ENCODE results near the gene SHTN1. TPM values are rescaled to one million over a fixed set of nuclear protein-coding genes. Genes with fewer than 3 reads are reported as not detected.

The SHTN1 gene
- total RNA-seq, 2 donors from 2014 or later, result 19.7 to 45.8 TPM

- Histone ChIP-seq H3K27me3 (replicated peaks; ENCODE audit: insufficient read depth) (no peaks in the 10 kb centered on the region), H3K4me3 (no peak overlapping the region), H3K4me1 (replicated peaks) (no peaks in the 10 kb centered on the region), H3K27ac (no peak overlapping the region), H3K36me3 (no peaks in the 10 kb centered on the region), H3K9me3 (no peaks in the 10 kb centered on the region)
- intact Hi-C loops (cut with DNase I), result no loop called here
- WGBS, result 98% methylated on average over 3 of the region's 3 CpGs
- DNase-seq (ENCODE audit: low spot score), result no peak
- TF ChIP-seq, protein P1, sequence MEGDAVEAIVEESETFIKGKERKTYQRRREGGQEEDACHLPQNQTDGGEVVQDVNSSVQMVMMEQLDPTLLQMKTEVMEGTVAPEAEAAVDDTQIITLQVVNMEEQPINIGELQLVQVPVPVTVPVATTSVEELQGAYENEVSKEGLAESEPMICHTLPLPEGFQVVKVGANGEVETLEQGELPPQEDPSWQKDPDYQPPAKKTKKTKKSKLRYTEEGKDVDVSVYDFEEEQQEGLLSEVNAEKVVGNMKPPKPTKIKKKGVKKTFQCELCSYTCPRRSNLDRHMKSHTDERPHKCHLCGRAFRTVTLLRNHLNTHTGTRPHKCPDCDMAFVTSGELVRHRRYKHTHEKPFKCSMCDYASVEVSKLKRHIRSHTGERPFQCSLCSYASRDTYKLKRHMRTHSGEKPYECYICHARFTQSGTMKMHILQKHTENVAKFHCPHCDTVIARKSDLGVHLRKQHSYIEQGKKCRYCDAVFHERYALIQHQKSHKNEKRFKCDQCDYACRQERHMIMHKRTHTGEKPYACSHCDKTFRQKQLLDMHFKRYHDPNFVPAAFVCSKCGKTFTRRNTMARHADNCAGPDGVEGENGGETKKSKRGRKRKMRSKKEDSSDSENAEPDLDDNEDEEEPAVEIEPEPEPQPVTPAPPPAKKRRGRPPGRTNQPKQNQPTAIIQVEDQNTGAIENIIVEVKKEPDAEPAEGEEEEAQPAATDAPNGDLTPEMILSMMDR (IDR thresholded peaks at IDR 0.05), result no peak
- TF ChIP-seq POLR2A (IDR thresholded peaks at IDR 0.05) (no peak), POLR2AphosphoS5 (IDR thresholded peaks at IDR 0.05) (no peak)
Measured at GRCh38 chr10:116925056-116925455, 79.9 kb downstream of the SHTN1 start.

GRCh38 chr10:116919706-116920105 lies 85.3 kb downstream of the SHTN1 start:
- Histone ChIP-seq H3K27me3 (replicated peaks; ENCODE audit: insufficient read depth) (no peaks in the 10 kb centered on the region), H3K27ac (no peak overlapping the region), H3K4me1 (replicated peaks) (no peaks in the 10 kb centered on the region), H3K36me3 (no peaks in the 10 kb centered on the region), H3K4me3 (no peak overlapping the region), H3K9me3 (no peaks in the 10 kb centered on the region)
- TF ChIP-seq POLR2A (IDR thresholded peaks at IDR 0.05) (no peak), POLR2AphosphoS5 (IDR thresholded peaks at IDR 0.05) (no peak)
- TF ChIP-seq, protein P1 (IDR thresholded peaks at IDR 0.05), result no peak
- intact Hi-C loops (cut with DNase I), result no loop called here
- WGBS, result 90% methylated on average over 1 of the region's 2 CpGs
- no peak for DNase-seq (ENCODE audit: low spot score)

DNA sequence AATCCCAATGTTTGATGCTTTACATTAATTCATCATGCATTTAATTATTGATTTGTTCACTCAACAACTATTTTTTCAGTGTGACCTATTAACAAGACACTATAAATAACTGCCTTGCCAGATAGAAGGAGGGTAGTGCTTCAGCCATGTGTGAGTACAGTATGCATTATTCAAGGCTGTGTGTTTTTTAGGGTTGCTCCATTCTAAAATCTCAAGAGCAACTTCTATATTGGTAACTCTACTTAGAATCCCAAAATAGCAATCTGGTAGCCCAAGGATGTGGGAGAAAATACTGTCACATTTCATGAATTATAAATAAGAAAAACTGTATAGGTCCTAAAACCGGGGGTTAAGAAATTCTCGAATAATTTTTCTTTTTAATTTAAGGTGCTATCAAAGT lies 85.8 kb downstream of the SHTN1 start:
- Histone ChIP-seq H3K4me3 (no peak overlapping the region), H3K9me3 (no peaks in the 10 kb centered on the region), H3K36me3 (no peaks in the 10 kb centered on the region), H3K4me1 (replicated peaks) (no peaks in the 10 kb centered on the region), H3K27me3 (replicated peaks; ENCODE audit: insufficient read depth) (no peaks in the 10 kb centered on the region), H3K27ac (no peak overlapping the region)
- no peak for TF ChIP-seq POLR2AphosphoS5 (IDR thresholded peaks at IDR 0.05)
- TF ChIP-seq, protein P1 (IDR thresholded peaks at IDR 0.05), result no peak
- TF ChIP-seq POLR2A (IDR thresholded peaks at IDR 0.05), result no peak
- 94% methylated on average over 2 of the region's 2 CpGs for WGBS
- intact Hi-C loops (cut with DNase I), result no loop called here
- DNase-seq (ENCODE audit: low spot score), result no peak

DNA sequence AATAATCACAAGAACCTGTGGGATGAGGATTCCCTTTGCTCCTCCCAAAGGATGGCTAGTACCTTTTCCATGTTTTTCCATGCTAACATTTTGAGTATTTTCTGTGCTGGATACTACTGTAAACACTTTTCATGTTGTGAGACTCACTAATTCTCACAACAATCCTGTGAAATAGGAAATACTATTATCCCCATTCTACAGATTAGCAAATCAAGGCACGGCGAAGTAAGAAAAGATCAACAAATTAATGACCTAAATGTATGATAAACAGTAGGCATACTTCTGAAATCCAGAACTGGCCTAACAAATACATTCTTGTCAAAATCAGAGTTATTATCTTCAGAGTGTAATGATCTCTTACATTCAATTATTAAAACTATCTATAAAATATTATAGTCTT lies 86.4 kb downstream of the SHTN1 start:
- no peak overlapping the region for H3K27ac ChIP-seq
- H3K27me3 ChIP-seq (replicated peaks; ENCODE audit: insufficient read depth), result no peaks in the 10 kb centered on the region
- H3K36me3 ChIP-seq, result no peaks in the 10 kb centered on the region
- WGBS, result 98% methylated on average over 2 of the region's 2 CpGs
- no peak overlapping the region for H3K4me3 ChIP-seq
- no peaks in the 10 kb centered on the region for H3K9me3 ChIP-seq
- H3K4me1 ChIP-seq (replicated peaks), result no peaks in the 10 kb centered on the region
- TF ChIP-seq POLR2A (IDR thresholded peaks at IDR 0.05), result no peak
- no peak for DNase-seq (ENCODE audit: low spot score)
- intact Hi-C loops (cut with DNase I), result no loop called here

- Histone ChIP-seq H3K4me3 (no peak overlapping the region), H3K4me1 (replicated peaks) (no peaks in the 10 kb centered on the region), H3K27me3 (replicated peaks; ENCODE audit: insufficient read depth) (no peaks in the 10 kb centered on the region), H3K36me3 (no peaks in the 10 kb centered on the region), H3K27ac (no peak overlapping the region), H3K9me3 (no peaks in the 10 kb centered on the region)
- intact Hi-C loops (cut with DNase I), result no loop called here
- TF ChIP-seq, protein P1 (IDR thresholded peaks at IDR 0.05), result no peak
- TF ChIP-seq POLR2A (IDR thresholded peaks at IDR 0.05) (no peak), POLR2AphosphoS5 (IDR thresholded peaks at IDR 0.05) (no peak)
- DNase-seq (ENCODE audit: low spot score), result no peak
- WGBS, result 95% methylated on average over 3 of the region's 3 CpGs
Measured at GRCh38 chr10:116917481-116917880, 87.5 kb downstream of the SHTN1 start.
